ENCODE data around the gene EDIL3.

Gene EDIL3, protein sequence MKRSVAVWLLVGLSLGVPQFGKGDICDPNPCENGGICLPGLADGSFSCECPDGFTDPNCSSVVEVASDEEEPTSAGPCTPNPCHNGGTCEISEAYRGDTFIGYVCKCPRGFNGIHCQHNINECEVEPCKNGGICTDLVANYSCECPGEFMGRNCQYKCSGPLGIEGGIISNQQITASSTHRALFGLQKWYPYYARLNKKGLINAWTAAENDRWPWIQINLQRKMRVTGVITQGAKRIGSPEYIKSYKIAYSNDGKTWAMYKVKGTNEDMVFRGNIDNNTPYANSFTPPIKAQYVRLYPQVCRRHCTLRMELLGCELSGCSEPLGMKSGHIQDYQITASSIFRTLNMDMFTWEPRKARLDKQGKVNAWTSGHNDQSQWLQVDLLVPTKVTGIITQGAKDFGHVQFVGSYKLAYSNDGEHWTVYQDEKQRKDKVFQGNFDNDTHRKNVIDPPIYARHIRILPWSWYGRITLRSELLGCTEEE

DNA sequence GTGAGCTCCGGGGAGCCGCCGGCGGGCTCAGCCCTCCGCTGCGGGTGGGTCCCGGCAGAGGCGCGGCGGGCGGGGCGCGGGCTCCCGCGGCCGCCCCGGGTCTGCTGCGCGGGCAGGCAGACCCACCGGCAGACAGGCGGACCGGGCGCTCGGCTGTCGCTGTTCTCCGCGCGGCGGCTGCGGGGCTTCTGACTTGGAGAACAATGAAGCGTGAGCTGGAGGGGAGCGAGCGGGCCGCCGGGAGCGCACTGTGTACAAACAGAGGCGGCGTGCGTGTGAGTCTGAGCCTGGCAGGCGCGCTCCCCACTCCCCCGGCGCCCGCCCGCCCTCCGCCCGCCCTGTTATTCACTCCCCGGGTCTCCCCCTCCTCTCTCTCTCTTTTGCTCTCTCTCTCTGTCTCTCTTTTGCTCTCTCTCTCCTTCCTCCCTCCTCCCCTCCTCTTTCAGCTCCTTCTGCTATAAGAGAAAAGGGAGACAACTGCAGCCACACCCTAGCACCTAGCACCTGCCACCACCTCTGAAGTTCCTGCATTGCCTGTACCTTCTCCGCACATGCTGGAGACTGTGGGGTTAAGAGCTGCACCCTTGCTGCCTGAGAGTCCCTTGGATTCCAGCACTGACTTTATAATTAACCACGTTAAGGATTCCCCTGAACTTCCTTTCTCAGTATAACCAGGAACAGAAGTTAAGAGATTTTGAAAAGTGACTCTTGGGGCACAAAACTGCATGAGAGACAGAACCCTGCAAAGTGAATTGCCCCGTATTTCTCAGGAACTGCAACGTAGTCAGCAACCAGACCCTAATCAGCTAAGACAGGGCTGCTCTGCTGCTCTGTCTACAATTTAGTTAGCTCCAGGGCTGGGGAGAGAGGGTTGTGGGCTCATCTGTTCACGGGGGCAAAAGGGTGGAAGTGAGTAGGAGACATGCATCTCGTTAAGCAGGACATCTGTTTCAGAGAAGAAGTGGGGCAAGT is at the start of gene EDIL3:
TSS of gene EDIL3 (minus strand) at position 277 of the 972 bp plus-strand sequence. CDS start 506 bp downstream, outside the sequence.
- no peak for DNase-seq (ENCODE audit: low read depth)

DNA sequence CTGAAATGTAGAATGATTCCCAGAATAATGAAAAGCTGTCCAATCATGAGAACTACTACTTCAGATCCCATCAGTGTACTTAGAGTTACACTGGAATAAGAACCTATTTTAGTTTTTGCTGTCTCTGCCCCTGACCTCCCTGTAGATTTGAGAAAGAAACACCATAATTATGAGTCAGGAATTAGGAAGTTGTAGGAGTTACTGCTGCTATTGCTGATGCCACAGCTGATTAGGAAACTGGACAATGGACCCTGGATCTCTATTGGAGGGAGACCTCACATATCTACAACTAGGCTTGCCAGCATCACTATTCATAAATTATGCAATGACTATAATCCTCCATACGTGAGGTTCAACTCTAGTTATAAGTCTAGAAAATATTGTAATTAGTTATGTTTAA is 48.8 kb upstream of the EDIL3 start:
- no peak for DNase-seq (ENCODE audit: low read depth)

DNA sequence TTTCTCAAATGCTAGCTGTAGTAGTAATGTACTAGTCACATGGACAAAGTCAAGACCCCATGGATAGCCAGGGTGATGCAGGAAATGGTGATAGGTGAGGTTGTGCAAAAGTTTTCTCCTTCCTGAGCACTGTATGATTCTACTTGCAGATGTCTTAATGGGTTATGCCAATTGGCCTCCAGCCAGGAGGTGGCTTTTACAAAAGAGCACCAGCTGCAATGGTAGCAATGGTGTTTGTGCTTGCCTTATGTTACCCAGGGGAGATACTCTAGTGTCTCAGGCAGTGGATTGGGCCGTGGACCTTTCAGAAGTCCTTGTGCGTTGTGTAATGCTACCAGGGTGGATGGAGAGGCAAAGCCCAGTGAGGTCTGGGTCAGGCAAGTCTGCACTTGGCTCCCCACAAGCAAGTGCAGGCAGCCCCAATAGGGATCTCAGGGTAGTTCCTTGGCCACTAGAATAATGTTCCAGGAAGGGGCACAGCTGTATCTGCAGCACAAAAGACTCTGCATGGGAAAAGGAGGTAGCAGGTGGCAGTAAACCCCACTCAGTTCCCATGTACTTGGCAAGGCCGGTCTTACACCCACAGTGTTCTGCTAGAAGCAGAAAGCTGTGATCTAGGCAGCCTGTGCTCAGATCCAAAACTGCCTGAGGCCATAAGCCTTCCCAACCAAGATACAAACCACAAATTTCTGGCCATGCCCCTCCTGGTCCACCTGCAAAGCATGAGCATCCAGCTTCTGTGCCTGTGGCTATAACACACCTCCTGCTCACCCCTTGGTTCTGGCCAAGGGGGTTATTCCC is 46.4 kb upstream of the EDIL3 start:
- no peak for DNase-seq (ENCODE audit: low read depth)

DNA sequence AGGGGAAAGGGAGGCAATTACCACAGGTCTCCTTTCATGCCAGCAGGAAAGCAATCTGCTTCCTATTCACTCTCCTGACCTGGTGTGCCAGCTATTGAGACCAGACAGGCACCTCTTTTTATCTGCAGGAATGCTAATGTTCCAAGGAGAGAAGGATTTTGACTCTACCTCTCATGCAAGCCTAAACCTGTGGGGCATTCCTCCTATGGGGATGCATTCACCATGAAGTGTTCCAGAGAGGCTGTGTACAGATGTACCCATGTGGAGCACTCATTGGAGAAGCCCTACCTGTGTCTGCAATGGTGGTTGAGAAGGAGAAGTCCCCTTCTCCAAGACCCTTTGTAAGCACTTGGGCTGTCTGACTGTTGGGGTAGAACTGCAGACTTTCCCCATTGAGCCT is 45.4 kb upstream of the EDIL3 start:
- DNase-seq (ENCODE audit: low read depth) = no peak

DNA sequence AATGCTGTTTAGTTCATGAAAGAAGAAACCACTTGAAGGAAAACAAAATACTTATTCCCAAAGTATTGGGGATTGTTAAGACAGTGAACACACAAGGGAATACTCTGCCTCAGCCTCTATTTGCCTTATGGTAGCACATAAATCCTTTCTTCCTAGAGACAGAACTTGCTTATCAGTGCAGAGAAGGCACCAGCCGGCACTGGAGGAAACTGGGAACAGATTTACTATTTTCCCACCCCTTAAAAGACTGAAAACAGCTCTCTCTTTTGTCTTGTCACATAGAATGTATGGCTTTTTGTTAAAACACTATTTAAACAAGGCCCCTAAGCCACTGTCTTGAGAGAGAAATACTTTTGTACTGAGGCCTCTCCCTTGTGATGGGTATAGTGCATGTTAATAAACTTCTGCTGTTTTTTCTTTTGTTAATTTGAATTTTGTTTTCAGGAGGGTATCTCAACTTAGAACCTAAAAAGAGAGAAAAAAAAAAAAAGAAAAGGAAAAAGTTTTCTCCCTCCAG is 40.7 kb upstream of the EDIL3 start:
- no peak for DNase-seq (ENCODE audit: low read depth)

DNA sequence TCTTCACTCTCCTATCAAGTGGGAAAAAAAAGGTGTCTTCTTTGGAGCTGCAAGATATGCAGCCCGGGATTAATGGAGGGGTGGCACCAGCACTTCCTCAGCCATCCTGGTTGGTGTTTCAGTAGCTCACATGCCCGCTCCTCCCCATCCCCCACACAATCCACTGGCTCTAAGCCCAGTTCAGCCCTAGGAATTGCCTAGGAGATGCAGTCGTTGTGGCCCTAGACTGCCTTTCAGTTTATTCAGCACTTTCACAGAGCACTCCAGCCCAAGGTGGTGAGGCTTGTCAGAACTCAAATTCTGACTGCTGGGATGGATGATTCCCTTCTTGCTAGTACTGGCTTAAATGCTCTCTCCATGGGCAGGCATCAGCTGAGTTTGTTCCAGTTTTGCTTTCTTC is 35.1 kb upstream of the EDIL3 start:
- DNase-seq (ENCODE audit: low read depth) = no peak

DNA sequence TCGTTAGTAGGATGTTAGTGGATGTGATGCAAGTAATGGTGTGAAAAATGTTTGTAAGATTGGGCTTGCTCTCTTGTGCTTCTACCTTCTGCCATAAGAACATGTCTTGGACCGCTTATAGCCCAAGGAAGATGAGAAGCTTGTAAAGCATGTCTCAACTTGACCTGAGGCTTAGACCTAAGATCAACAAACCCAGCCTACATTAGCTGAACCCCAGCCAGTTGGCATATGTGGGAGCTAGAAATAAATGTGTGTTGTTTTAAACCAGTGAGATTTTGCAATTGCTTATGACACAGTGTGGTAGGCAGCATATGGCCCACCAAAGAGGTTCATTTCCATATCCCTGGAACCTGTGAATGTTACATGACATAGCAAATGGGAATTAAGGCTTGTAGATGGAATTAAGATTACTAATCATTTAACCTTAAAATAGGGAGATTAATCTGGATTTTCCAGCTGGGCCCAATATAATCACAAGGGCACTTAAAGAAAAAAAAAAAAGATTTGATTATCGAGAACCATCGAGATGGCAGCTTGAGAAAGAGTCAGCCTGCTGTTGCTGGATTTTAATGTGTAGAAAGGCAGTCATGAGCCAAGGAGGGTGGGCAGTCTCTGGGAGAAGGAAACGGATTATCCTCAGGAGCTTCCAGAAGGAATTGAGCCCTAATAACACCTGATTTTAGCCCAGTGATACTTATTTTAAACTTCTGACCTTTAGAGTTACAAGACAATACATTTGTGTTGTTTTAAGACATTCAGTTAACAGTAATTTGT is 27.3 kb upstream of the EDIL3 start:
- DNase-seq (ENCODE audit: low read depth) = no peak

DNA sequence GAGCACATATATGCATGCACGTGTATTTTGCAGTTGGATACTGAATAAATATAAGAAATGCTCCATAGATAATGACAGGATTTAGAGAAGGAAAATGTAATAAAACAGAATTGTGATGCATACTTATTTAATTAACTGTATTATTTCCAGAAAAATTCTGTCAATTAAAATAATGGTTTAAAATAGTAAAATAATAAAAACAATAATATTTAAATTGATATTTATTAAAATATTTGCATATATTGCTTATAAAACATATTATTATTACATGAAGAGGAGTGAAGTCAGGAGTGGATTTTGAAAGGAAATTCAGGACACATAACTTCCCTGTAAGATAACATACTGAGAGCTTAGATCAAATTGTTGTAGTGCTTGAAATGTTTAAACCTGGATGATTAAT is 21.4 kb upstream of the EDIL3 start:
- DNase-seq (ENCODE audit: low read depth) = no peak

DNA sequence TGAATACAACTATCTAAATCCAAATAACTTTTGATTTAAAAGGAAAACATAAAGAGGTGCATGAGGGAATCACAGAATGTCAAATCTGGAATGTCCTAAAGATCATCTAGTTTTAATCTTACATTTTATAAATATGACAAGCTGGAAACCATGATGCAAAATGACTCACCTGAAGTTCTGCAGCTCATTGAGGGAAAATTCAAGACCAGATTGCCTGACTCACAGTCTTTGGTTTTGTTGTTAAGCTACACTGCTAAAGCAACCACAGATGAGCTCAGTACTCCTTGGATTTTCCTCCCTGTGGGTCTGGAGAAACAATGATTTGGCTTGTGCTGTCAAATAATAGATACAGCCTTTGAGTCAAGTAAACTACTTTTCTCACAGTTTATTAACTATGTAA is 19.1 kb upstream of the EDIL3 start:
- no peak for DNase-seq (ENCODE audit: low read depth)

DNA sequence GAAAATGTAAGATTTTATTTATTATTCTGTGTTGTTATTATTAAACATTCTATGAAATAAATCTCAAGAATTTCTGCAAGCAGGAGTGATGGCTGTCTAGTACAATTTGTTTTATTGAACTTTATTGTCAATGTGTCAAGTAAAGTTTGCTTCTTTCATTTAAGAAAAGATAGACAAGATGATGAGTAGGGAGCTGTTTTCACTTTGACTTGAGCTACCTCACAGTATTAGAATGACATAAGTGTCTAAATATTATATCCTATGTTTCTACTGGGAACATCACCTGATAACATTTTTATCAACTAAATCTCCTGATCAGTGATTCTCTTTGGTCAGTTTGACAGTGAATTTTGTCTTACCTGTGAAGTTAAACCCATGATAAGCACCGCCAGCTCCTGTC is 12.7 kb upstream of the EDIL3 start:
- DNase-seq (ENCODE audit: low read depth) = no peak

DNA sequence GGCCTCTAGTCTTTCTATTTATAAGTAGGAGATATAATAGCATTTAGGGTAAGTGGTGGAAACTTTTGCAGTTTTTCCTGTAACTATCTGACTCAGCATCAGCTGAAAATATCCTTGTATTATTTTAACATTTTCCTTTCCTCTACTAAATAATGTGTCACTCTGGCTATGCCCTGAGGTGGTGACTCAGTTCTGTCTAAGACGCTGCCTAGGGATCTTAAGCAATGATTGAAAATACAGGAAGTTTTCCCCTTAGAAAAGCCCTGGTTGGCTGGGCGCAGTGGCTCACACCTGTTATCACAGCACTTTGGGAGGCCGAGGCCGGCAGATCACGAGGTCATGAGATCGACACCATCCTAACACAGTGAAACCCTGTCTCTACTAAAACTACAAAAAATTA is 9.3 kb upstream of the EDIL3 start:
- DNase-seq (ENCODE audit: low read depth) = no peak

DNA sequence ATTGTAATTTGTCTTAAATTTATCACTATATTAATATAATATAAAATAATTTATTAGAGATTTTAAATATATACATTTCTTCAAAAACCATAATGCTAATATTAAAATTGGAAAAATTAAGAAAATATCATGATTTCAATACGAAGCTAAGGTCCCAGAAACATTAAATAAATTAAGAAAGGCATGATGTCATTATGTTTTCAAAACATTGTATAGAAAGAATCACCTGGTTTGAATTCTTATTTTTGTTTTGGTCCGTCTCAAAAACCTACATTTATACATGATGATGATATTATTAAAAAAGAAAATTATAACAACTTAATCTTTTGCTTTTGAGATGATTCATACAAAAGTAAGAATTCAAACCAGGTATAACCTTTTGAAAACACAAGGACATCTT is 8.2 kb upstream of the EDIL3 start:
- no peak for DNase-seq (ENCODE audit: low read depth)

DNA sequence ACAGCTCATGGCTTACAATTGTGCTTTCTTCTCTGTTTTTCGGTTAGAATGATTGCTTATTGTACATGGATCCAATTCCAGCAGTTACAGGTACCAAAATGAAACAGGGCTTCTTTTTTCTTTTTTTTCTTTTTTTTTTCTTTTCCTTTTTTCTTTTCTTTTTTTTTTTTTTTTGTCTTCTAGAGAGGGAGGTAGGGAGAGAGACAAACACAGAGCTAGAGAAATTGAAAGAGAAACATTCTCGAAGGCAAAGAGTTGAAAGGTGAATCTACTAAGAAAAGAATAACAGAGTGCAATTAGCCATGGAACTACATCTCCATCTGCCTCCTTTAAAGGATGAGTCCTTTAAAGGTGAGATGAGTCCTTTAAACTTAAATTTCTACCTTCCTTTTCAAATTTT is 1.0 kb upstream of the EDIL3 start:
- no peak for DNase-seq (ENCODE audit: low read depth)

DNA sequence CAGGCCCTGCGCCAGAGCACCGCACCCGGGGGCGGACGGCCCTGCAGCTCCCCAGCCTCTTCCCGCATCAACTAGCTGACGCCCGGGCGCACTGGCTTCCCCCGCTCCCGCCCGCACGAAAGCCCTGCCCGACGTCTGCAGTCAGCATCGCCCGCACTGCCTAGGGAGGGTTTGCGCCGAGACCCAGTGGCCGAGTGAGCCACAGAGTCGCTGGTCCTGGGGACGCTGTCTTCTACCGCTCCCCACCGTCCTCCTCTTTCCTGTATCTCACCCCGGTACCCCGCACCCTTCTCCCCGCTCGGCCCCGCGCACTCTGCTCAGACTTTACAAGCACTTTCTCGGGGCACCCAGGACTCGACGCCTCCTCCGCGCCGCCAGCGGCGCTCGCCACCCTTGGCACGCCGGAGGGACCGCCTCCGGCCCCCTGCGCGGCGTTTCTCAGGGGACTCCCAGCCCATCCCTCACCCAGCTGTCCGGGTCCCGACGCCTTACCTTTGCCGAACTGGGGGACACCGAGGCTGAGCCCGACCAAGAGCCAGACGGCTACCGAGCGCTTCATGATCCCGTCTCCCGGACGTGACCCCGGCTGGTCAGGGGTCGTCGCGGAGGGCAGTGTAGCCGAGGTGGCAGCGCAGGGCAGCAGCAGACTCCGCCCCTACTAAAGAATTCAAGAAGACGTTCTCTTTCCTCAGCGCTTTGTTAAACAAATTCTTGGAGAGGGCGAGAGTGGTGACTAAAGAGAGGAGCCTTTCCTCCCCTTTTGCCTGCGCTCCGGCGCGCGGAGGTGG is 670 bp downstream of the EDIL3 start:
- DNase-seq (ENCODE audit: low read depth) = no peak

DNA sequence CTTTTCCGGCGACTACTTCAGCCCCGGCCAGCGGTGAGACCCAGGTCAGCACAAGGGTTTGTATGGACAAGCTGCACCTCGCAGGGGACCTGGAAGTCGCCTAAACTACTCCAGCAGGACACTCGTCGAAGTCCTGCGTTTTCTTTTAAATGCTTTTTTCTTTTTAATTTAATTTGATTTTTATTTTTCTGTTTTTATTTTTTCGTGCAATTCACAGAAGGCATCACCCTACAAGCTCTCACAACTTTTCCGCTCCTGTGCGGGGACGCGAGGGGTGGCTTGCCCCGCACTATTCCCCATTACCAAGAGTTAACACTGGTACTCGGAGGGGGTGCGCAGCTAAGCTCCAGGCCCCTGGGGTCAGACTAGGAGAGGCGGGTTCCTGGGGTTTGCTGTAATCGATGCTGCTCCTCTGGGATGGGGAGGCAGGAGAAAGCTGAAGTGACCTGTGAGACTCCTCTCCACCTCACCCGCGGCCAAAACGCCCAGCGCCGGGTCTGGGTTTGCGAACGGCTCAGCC is 1.3 kb downstream of the EDIL3 start:
- no peak for DNase-seq (ENCODE audit: low read depth)

DNA sequence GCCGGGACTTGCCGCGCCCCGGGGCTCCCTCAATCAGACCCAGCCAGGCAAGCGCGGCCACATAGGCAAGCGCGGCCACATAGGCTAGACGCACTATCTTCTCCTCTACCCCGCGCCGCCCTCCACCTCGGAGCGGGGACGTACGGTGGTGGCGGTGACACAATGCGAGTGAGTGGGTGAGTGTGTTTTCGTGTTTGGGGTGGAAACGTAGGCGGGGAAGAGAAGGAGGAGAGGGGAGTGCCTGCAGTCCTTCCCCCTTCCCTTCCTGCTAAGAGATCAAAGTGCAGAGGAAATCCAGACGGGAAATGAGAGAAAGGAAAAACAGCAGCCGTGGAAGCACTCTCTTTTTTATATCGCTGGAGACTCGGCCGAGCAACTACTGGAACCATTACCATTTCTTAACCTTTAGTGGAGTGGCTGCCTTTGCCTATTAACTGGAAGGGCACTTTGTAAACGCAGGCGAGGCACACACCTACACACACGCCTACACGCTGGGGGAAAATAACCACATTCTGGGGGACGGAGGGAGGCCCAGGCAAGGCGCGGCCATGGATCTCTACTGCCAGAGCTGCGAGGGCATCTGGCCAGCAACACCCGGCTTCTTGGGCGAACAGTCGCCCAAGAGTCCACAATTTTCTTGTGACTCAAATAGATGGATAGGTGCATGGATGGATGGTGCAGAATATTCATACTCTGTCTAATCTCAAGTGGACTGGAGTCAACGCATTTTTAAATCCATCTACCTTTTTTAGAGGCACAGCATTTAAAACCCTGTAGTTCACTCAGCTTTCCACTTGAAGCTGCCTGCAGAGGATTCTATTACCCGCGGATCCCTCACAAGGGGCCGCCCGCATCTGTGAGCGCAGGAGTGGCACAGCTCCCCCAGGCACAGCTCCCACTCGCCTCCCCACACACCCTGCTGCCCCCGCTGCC is 2.1 kb downstream of the EDIL3 start:
- no peak for DNase-seq (ENCODE audit: low read depth)

DNA sequence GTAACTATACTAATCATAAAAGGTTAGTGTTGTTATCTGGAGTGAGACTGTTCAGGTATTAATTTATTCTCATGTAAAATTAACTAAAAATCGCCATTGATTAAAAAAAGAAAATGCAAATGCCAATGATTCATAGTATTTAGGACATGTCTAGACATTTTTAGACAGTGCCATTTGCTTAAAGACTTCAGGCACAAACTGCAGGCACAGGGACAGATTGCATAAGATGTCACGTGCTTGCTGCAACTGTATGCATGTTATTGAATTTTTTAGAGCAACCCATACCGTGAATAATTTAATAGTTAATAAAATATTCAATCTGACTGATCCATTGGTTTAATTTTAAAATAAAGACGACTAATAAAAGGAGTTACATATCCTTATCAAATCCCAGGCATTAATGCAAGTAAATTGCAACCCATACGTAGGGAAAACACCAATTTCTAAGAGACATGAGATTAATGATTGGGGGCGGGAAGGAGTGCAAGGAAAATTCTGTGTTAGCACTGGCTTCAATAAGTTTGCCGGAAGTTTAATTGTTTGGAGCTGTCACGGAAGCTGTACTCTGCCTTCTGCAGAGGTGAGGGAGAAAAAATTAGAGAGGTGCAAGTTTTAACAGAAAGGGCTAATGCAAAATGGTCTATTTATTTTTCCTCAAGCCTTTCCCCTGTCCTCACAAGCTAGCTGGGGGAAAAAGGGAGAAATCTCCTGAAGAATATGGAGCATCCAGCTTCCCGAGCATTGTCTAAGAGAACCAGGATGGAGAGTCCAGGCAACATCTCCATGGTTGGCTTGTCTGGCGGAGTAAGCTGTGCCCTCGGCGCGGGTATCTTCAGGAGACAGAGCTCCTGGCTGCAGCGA is 2.9 kb downstream of the EDIL3 start:
- no peak for DNase-seq (ENCODE audit: low read depth)

DNA sequence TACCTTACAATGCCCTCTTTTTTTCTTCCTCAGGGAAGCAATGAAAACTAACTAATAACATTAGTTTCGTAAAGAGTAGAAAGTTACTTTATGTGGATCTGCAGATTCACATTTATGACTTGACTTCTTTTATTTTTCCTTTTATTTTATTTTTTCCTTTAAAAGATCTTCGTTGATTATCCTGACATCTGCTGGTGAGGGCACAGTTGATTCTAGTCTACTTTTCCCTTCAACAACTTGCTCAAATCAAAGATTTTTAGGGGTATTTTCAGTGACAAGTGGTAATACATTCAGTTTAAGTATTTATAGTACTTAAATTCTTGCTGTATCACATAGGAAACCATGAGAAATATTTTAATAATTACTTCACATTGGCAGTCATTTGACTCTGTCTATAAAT is 4.9 kb downstream of the EDIL3 start:
- DNase-seq (ENCODE audit: low read depth) = no peak

Data from activated T-cell treated with anti-CD3 and anti-CD28 coated beads for 24 hours (primary cell).